NCI-H2171 treated with DMSO at 0.1 percent for 48 hours (cell line): ENCODE measurements around the gene S100A10.

Experiments
- DNase-seq: peaks from one replicate; lab custom pipeline; 2025; lab: John Stamatoyannopoulos, UW

Gene S100A10

DNA sequence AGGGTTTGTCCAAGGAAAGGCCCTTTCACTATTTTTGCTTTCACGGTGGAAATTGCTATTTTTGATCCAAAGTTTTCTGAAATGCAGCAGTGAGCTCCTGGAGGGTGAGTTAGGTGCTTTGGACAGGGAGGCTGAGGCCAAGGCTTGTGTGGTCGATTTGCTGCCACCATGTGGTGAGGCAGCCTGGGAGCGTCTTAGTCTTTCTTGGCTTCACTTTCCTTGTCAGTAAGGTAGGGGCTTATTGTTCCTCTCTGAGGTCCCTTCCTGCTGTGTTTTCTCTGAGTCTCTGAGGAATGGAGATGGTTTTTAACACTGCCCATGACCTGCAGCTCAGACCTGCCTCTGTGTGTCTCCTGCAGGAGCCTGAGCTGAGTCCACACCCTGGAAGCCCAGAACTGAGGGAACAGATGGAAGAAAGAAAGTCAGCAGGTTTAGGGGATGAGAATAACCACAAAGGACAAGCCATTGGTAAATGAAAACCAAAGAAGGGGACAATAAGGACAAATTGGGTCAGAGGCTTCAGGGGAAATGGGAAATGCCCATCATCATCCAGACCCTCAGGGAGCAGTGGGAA lies 20.1 kb upstream of the S100A10 start:
- DNase-seq, result peak; percentile 14

DNA sequence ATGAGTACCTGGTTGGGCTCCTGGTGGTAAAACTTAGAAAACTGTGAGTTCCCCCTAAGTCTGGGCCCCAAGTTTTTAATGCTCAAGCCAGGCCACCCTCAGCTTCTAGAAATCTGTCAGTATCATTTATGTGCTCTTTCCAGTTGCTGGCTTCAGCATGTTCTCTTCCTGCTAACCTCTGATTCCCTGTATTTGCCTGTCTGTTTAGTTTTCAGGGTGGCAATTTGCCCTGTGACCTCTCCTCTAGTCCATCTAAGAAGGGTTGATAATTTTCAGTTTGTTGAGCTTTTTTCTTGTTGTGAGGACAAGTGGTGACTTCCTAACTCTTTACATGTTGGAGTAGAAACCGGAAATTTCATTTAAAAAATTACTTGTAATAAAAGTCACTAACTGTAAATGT lies 16.0 kb upstream of the S100A10 start:
- no peak for DNase-seq

DNA sequence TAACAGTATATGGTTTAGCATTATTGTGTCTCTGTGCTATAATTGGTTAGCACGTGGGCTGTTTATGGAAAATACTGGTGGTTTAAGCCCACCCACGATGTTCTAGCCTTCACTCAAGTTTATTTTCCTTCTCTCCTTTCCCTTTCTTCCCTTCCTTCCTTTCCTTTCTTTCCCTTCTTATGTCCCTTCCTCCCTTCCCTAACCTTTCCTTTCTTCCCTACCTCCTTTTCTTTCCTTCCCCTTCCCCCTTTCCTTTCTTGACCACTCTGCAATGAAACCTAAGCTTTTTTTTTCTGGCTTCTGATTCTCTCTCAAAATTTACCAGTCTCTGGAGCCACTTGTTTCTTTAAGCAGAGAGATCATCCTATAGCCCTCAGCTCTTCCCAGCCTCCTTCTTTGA lies 13.4 kb upstream of the S100A10 start:
- no peak for DNase-seq

DNA sequence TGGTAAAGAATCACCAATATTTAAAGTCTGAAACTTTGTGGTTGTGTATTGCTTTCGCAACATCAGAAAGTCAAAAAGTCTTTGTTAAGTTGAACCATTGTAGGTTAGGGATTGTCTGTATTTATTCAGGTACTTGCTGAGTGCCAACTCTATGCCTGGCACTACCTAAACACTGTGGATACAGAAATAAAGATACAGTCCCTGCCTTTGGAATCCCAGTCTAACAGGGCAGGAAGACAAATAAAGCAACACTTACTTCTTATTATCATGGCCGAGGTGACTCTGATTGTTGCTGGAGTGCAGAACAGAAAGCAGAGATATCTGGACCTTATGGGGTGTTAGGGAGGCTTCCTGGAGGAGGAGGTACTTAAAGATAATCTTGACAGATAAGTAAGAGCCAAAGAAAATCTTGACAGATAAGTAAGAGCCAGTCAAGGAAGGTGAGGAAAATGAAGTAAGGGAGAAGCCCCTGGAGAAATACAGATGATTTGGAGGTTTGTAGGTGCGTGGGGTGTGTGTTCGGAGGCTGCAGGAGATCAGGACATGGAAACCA lies 11.8 kb upstream of the S100A10 start:
- DNase-seq, result no peak

DNA sequence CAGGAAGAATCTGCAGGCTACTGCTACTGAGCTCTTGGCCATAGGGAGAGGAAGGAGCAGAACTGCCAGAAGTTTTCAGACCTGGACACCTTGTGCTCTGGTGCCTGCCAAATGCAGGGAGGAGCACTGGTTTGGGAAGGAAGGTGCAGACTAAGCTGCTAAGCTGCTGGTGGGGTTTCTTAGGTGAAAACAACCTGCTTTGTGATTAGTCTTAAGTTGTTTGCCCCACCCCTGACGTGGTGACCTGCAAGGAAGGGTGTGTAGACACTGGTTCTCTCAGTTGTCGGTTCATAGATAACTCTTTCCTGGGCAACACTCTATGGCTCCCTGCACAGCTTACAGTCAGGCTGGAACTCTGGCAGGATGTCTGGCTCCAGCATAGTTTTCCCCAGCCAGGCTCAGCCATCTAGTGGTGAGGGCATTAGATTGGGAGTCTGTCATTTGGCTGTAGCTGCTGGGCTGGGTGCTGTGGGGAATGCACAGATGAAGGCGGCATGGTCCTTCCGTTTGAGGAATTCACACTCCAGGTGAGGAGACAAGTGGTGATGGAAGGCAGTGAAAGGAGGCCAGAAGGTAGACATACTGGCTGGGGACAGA lies 10.3 kb upstream of the S100A10 start:
- no peak for DNase-seq

DNA sequence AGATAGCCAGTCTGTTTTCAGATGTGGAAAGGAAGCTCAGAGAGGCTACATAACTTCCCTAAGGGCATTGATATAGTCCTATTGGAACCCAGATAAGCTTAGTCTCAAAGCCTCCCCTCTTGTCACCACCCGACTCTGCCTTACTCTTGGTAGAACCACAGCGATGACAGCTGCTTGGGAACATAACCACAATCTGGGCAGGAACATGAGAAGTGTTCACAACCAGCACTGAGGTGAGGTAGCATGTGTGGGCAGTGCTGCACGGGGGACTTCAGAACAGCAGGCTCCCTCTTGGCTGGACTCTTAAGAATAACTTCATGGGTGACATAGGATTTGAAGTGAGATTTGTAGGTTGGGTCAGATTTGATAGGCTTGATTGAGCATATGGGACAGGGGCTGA lies 9.3 kb upstream of the S100A10 start:
- no peak for DNase-seq

DNA sequence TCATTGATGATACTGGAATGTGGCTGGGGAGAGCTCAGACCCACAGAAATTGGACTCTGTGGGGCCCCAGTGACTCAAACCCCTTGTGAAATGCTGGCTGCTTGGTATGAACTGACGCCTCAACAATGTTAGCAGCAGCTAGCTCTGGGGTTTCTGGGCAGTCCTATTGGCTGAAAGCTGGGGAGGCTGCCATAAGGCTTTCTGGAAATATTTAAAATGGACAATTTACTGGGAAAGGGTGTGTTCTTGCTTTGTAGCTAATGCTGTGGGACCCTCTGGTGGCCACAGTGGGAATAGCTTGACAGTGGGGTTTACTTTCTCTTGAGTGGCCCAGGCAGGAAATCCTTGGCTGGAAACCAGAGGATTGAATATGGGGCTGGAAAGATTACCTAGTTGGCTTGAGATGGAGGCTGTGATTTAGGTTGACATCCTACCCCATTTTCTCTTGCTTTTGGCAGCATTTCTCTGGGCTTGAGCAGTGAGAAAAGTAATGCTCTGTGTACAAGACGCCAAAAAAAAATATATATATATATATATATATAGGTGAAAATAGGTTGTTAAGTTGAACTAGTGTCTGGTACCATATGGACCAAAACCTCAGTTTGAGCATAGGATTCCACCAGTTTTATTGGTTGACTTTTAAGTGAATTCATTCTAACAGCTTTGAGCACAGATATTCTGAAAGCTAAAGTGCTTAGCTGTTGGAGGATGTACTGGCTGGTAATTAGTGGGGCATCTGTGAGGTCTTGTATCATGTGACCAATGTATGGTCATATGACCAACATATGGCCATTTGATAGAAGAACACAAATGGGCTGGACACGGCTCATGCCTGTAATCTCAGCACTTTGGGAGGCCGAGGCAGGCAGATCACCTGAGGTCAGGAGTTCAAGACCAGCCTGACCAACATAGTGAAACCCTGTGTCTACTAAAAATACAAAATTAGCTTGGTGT lies 8.2 kb upstream of the S100A10 start:
- DNase-seq, result peak; percentile 74

DNA sequence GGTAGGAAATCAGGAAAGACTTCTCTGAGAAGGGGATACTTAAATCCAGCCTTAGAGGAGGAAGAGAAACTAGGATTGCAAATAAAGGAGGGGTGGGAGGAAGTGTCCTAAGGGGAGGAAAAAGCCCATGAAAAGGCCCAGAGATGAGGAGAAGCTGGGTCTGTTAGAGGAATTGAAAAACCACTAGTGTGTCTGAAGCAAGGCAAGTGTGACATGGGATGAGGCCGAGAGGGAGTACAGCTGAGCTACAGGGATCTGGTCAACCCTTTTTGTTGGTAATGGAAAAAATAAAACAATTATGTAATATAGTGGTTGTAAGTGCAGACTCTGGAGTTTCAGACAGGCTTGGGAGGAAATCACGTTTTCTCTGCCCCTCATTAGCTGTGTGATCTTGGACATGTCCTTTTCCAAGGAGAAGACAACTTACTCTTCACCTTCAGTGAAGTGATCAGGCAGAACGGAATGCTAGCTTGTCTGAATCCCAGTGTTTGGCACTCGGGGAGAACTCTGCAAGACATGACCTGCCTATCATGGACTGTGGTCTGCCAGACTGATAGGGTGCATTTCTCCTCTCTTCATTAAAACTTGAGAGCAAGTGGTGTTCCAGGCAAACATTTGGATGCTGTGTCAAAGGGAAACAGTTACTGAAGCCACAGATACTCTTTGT lies 7.4 kb upstream of the S100A10 start:
- DNase-seq, result no peak

DNA sequence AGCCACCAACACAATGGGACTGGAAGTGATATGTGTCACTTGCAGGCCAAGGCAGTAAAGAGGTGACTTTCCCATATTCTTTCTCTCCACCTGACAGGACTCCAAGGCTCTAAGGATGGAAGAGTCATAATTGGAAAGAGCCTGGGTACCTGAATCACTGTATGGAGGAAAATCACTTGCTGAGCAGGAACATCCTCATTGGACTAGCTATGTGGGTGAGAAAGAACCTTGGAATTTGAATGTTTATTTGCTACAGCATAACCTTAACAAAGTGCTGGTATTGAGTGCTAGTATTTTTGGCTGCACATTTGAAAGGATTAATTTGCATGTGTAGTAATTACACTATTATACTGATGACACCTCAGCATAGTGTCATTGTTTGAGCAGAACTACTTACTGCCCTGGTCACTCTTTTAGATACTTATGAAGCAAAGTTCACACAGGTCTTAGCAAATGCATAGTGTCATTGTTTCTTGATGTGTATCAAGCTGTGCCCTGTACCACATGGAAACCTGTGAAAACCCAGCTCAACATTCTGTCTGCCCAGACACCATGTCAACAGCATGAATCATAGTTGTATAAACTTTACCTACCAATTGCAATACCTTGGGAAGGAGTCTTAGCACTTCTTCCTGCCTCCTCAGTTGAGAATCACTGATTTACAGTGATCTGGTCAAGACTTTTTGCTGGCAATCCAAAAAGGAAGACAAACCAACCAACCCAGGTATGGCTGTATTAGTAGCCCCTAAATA lies 5.1 kb upstream of the S100A10 start:
- DNase-seq, result no peak

DNA sequence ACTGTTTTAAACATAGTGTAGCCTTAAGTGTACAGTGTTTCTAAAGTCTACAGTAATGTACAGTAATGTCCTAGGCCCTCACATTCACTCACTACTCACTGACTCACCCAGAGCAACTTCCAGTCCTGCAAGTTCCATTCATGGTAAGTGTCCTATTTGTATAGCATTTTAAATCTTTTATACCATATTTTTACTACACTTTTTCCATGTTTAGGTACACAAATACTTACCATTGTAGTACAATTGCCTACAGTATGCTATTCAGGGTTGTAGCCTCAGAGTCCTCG lies 3.6 kb upstream of the S100A10 start:
- DNase-seq, result no peak

DNA sequence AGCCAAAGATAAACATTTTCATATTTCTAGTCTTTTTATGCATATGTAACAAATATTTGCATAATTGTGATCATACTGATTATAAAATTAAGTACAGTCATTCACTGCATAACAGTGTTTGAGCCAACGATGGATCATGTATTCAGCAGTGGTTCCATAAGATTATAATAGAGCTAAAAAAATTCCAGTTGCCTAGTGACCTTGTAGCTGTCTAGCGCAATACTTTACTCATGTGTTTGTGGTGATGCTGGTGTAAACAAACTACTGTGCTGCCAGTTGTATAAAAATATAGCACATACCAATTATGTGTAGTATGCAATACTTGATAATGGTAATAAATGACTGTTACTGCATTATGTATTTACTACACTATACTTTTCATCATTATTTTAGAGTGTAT lies 2.1 kb upstream of the S100A10 start:
- DNase-seq, result no peak

DNA sequence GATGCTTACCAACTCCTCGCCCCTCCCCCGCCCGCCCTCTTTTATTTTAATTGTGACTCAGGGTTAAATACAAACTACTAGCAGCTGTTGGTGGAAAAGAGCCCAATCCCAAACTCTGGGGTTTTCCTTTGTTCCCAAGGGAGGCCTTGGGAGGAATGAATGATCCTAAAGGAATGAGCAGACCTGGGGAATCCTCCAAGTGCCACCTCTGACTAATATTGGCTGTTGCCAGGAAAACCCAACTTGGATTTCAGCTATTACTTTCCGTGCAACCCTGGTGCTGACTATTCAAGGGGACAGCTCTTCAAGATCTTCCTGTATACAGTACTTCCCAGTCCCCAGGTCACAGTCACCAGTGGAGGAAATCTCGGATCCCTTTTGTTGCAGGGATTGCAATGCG lies 1.3 kb upstream of the S100A10 start:
- DNase-seq, result no peak

DNA sequence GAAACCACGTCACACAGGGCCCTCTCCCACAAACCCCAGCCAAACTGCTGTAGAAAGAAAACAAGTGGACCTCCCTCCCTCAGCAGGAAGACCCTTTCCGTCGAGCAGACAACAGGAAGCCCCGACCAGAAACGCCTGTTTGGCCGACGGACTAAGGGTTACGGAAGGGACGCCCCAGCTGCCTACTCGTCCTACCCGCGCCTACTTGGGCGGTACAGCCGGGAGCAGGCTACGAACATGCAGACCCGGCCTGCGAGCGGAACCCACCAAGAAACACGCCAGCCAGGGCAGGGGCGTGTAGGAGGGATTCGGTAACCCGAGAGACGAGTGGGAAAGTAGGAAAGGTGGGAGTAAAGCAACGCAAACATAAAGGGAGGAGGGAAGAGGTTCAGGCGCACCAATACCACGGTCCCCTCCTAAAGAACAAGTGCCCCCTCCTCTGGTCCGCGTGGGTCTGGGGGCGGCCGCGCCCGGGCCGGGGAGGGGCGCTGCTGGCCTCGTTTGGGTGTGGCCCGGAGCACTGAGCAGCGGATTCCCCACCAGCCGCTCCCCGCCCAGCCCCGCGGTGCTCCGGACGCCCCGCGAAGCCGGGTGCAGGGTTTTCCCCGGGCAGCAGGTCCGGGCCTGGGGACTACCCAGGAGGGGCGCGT lies 450 bp downstream of the S100A10 start:
- DNase-seq, result no peak

DNA sequence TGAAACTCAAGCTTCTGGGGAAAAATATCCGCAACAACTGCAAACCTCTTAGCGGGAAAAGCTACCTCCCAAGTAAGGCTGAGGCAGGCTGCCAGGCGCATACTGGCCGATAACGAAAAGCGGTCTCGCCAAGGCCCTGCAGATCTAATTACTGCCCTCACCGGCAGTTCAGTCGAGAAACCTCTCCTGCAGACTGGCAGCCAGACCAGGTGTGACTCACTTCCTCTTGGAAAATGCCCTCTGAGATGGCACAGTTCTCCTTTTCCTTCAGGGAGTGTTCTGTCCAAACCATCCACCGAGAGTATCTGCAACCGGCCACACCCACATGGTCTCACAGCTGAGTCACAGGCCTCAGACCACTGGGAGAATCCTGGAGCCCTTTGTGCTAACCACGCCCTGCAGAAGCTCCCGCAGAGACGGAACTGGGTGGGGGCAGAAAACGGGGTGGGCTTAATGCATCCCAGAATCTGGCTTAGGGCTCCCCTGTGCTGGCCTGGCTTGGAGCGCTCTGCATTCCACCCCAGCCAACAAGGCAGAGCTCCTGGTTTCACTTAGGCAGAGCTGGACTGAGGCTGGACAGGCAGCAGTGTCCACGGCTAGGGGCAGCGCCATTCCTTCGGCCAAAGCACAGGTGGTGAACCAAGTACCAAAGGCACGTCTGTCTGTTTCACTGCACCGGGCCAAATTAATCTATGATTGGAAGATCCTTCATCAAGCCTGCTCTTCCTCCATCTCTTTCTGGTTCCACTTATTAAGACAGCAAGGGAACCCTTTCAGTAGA lies 1.2 kb downstream of the S100A10 start:
- no peak for DNase-seq

DNA sequence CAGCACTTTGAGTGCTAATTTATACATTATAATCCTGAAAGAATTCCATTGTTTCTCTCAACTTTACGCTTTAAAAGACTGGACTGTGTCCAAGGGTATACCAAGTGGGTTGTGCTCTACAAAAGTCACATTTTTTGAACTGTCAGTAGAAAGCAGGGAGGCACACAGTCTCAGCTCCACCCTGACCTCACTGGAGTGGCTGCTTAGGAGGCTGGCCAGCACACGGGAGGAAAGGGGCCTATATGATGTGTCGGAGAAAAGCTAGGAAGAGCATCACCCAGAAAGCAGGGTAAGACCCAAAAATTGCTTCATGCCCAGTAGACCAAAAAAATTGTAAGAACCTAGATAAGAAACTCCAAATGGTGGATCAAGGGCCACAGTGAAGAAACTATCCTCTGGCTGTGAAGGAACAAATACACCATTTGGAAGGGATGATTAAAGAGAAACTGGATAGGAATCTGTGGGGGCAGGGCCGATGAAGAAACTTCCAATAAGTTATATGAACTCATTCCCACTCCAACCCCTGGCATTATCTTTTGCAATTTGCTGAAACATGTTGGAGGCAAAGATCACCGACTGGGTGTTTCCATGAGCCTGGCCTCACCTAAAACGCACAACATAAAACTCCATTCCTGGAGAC lies 1.9 kb downstream of the S100A10 start:
- DNase-seq, result no peak

DNA sequence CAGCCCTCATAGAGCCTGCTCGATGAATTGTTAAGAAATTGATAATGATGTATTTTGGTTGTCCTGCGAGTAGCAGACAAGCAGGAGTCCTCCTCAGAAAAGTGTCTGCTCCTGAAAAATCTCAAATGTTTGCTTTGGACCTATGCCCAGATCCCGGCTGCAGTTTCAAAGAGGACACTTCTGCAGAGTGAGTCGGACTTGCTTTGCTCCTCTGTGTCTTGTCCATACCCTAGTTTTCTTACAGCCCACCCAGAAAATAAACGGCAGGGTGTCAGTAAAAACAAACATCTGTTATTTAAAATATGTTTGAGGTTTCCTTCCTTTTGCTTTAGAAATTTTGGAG lies 2.8 kb downstream of the S100A10 start:
- DNase-seq, result peak; percentile 49

DNA sequence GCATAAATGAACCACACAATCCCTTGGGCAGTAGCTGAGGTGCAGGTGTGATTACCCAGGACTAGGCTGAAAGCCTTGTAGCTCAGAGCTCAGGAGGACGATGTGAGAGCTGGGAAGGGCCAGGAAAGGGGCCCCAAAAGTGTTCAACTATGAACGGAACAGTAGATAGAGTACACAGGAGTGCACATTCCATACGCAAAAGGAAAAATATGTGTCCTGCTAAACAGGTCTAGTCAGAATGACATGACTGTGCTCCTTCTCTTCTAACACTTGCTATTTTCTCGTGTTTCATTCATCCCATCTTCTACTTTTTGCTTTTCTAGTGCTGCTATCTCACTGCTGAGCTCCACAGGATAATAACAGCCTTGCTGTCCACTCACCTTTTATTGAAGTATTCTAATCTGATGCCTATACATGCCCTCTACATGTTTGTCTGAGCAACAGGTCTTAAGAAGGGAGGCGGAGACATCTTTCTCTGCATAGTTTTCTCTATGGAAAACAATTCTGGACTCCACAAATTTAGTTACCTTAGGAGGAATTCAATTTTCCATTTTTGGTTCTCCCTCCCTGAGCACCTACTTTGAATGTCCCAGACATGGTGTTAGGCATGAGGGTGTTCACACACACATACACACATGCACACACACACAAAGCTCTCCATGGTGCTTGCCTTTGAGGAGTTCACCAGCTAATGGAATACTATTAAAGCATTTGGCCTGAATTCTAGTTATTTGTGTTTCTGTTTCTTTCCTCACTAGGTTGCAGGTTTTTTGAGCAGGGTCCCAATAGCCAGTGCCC lies 3.4 kb downstream of the S100A10 start:
- DNase-seq, result no peak

DNA sequence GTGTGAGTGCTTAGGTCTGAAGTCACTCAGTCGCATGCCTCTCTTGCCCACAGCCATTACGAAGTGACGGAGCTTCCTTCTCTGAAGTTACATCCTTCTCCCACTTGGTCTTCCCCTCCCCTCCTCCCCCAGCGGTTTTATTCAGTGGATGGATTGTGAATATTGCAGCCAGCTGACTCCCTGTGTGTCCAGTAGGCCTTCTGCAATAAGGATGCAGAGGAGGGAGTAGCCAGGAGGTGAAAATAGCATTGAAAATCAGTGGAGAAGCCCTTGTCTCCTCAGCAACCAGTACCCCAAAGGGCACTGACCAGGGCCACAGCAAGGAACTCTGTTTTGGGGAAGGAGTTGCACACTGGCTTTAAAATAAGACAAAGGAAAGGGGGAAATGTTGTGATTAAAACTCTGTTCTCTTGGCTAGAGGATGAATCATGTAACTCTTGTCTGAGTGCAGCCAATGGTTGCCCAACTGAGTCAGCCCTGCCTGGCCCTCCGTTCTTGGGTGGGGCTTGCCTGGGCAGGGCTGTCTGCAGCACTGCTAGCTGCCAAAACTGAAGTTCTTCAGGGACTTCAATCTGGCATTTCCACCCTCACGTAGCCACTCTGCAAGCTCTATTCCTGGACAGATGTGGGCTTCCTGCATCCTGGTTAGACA lies 4.3 kb downstream of the S100A10 start:
- DNase-seq, result no peak

DNA sequence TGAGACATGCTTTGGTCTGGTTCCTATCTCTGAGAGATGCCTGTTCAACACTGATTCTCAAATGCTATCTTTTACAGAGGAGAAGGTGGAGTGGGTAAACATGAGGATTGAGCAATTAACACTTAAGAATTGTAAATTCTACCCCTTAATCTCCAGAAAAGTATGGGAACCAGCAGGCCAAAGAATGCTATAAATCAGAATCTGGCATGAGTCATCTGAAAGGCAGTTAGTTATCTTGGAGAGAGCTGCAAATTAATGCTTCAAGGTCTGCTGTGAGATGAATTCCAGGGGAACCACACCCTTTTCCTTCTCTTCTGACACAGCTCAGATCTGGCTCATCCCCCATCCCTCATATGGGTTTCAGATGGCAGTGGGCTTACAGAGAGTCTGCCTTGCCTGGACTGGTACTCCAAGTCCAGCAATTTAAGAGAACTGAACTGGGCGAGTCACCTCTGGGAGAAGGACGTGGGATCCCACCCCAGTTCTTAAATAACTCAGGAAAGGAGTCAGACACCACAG lies 5.2 kb downstream of the S100A10 start:
- no peak for DNase-seq
